ENCODE results near the gene JAML. TPM values are rescaled to one million over a fixed set of nuclear protein-coding genes. Genes with fewer than 3 reads are reported as not detected.

JAML gene
- total RNA-seq, 4 donors from 2014 or later, result 2.8 to 51.7 (median 14.0) TPM

DNA sequence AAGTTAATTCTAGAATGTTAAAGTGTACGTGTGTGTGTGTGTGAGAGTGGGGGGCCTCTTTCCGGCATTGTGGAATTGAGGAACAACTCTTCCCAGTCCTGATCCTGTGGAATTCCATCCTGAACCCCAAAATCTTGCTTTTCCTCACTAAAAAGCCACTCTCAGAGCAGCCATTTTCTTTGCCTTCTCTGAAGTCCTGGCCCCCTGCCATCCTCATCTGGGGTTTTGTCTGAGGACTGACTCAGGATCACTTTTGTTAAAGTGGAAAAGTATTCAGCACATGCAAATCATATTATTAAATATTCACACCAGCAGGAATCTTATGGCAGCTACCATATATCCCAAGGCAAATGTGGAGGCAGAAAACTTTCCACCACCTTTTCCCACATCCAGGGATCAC, 76.0 kb downstream of the JAML start:
- TF ChIP-seq, protein P1, sequence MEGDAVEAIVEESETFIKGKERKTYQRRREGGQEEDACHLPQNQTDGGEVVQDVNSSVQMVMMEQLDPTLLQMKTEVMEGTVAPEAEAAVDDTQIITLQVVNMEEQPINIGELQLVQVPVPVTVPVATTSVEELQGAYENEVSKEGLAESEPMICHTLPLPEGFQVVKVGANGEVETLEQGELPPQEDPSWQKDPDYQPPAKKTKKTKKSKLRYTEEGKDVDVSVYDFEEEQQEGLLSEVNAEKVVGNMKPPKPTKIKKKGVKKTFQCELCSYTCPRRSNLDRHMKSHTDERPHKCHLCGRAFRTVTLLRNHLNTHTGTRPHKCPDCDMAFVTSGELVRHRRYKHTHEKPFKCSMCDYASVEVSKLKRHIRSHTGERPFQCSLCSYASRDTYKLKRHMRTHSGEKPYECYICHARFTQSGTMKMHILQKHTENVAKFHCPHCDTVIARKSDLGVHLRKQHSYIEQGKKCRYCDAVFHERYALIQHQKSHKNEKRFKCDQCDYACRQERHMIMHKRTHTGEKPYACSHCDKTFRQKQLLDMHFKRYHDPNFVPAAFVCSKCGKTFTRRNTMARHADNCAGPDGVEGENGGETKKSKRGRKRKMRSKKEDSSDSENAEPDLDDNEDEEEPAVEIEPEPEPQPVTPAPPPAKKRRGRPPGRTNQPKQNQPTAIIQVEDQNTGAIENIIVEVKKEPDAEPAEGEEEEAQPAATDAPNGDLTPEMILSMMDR (IDR thresholded peaks at IDR 0.05; ENCODE audit: low read depth), result no peak

DNA sequence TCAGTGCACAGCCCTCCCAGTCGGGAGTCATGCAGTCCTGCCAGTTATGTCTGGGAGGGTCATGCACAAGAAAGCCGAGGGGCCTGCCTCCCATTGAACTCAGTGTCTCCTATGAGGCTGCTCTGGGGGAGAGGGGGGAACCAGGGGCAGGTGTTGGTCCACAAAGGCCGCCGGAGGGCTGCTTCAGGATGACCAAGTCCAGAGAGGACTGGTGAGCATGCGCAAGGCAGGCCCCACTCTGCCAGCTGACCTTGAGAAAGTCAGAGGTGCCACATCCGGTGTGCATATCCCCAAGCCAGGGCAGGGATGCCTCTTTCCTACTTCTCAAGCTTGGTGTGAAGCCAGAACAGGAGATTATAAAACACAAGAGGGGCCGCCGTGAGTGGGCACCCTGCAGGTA, 76.6 kb downstream of the JAML start:
- TF ChIP-seq, protein P1 (IDR thresholded peaks at IDR 0.05; ENCODE audit: low read depth), result no peak

DNA sequence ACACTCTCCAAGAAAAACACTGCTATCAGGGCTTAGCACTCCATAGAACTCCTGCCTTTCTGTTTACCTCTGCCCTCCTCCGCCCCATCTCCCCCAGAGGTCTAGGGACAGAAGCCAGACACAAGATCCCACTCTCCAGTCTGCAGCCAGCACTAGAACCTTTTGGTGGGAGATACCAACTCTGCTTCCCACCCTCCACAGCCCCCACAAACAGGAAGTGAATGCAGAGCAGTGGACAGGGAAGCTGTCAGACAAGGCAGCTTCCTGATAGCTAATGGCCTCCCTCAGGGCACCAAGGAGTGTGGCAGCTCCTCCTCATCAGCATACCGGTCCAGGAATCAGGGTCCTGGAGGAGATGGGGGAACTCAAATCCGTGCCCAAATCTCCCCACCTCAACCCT, 77.3 kb downstream of the JAML start:
- TF ChIP-seq, protein P1 (IDR thresholded peaks at IDR 0.05; ENCODE audit: low read depth), result no peak

DNA sequence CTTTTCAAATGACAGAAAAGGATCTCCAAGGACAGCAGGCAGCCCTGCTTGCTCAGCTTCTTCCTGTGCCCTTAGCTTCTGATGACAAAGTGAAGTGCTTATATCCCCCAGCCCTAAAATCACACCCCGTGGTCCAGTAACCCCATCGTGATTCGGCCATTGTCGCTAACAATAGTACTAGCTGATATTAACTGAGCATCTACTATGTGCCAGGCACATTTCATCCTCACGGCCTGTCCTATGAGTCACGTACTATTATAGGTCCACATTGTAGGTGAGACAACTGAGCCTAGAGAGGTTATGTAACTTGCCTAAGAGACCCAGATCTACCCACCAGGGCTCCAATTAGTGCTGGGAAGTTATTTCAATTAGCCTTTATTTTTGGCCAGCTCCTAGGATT, 78.3 kb downstream of the JAML start:
- TF ChIP-seq, protein P1 (IDR thresholded peaks at IDR 0.05; ENCODE audit: low read depth), result no peak

DNA sequence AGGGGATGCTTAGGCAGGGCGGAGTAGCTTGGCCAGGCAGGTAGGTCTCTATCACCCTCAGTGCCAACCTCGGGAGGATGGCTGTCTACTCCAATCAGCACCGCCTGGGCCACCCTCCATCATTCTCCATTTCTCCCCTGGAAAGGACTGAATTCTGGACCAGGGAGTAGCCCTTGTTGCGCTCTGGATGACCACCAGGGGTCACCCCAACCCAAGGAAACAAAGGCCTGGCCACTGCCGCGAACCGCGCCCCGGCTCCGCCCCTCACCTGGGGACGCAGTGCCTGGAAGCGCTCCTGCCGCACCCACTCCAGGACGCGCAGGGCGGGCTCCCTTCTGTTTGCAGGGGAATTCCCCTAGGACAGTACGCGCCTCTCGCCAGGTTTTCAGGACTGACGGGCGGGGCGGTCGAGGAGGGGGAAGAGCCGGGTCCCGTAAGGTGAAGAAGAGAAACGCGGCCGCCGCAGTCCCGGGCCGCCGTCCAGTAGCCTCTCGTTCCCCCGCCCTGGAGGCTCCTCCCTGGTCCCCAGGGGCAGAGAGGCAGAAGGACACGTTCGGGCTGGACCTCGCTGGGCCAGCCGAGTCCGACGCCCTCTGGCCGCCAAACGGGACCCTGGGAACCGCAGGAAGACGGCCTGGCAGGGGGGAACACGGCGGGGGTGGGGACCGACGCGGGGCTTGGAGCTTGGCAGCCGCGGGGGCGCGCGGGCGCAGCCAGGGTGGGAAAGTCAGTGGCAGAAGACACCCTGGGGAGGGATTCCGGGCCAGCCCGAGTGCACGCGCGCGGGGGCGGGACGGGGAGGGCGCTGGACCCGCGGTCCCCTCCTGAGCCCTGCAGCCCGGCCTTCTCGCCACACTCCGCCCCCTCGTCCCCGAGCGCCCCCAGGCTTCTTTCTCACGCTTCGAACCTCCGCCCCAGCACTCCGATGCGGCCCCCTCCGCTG, 79.3 kb downstream of the JAML start:
- TF ChIP-seq, protein P1 (IDR thresholded peaks at IDR 0.05; ENCODE audit: low read depth), result no peak

DNA sequence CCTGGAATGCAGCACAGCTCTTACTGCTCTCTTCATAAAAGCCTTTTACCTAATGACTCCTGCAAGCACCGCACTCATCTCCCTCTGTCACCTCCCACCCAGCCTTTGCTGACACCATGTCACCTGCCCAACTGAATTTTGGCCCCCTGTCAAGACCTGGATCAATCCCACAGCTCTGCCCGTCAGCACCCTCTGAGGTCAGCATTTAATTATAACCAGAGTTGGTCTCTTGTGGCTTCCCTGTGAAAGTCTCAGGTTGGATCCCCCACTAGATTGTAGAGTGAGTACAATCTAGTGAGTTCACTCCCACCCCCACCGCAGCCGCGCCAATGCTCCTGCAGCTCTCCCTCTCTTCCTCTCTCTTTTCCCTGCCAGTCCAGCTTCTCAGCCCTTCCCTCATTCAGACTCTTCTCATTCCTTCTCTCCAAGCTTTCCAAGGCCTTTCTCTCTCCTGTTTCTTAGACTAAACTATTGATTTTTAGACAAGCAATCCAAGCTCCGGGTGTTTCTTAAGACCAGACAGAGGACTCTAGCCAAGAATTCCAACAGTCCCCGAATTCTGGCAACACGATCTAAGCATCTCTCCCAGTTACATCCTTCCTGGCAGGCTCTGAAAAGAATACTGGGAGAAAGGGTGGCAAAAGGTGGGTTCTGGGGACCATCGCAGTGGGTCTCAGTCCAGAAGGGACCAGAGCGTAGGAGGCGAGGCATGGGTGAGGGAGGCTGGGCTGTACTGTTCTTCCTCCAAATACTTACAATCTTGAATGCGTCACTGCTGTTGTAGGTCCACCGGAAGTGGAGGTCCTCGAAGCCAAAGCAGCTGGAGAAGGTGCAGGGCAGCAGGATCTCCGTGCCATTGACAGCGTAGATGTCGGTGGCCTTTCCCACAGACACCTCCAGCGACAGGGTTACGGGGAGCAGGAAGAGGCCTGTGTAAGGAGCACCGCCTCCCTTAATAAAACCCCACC, 80.2 kb downstream of the JAML start:
- TF ChIP-seq, protein P1 (IDR thresholded peaks at IDR 0.05; ENCODE audit: low read depth), result no peak

Small RNA genes within 50 kb of the gene (small RNA-seq; reads per million reads assigned to genes)
- not detected for gene HSPE1P18

Other genes starting within 250 kb of the JAML start
- gene IL10RA, start 238.6 kb downstream of the JAML start, total RNA-seq, result 100 to 1,000 TPM in 1 of 4 donors, 10 to 100 TPM in 3; 31.3 to 101 (median 48.6) TPM
- 1 to 10 TPM in 1 of 4 donors, not detected in 3; 1.1 TPM for gene TMPRSS4, start 147.9 kb downstream of the JAML start, total RNA-seq
- gene SMIM35, start 138.0 kb downstream of the JAML start, total RNA-seq, result not detected
- gene SCN4B, start 72.2 kb downstream of the JAML start, total RNA-seq, result 1 to 10 TPM; 1.0 to 5.7 (median 3.2) TPM
- under 1 TPM in 2 of 4 donors, not detected in 2; under 0.01 to 0.19 TPM for gene SCN2B, start 48.4 kb downstream of the JAML start, total RNA-seq
- 1 to 10 TPM; 1.1 to 3.7 (median 2.0) TPM for gene MPZL3, start 27.4 kb upstream of the JAML start, total RNA-seq
- 10 to 100 TPM; 14.3 to 28.0 (median 17.7) TPM for gene MPZL2, start 39.3 kb upstream of the JAML start, total RNA-seq
- 1 to 10 TPM in 3 of 4 donors, under 1 TPM in 1; 0.38 to 3.4 (median 1.8) TPM for gene CD3E, start 79.7 kb upstream of the JAML start, total RNA-seq
- gene CD3D, start 117.7 kb upstream of the JAML start, total RNA-seq, result 1 to 10 TPM in 3 of 4 donors, not detected in 1; 2.0 to 4.9 (median 2.4) TPM
- 1 to 10 TPM in 2 of 4 donors, under 1 TPM in 2; 0.38 to 2.1 (median 1.4) TPM for gene CD3G, start 119.3 kb upstream of the JAML start, total RNA-seq
- 10 to 100 TPM; 44.8 to 57.7 (median 45.8) TPM for gene UBE4A, start 134.6 kb upstream of the JAML start, total RNA-seq
- 10 to 100 TPM; 36.1 to 84.5 (median 42.8) TPM for gene ATP5MG, start 176.6 kb upstream of the JAML start, total RNA-seq
- 10 to 100 TPM; 62.2 to 81.0 (median 69.8) TPM for gene KMT2A, start 211.5 kb upstream of the JAML start, total RNA-seq